Endometrium (tissue), 2 donors: ENCODE data around the gene TMOD2.

Experiments used
- FAIRE-seq: peaks from 2 replicates; lab custom pipeline; 2012; peaks lifted over from hg19 to GRCh38; lab: Jason Lieb, UNC
- donor health status: control.
- donor health status: control.

TMOD2 gene

DNA sequence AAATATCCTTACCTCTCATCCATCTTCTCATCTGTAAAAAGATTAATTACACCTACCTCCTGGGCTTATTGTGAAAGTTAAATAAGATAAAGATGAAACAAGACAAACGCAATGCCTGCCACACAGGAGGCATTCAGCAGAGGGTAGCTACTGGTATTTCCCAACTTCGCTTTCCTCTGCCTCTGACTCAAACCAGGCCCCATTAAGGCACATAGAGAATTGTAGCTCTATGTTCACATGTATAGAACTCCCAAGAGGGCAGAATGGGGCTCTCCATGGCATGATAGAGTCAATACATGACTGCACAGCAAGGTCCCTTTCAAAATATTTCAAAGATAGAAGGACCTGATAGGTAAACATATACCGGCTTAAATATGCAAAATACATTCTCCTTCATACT, 15.3 kb upstream of the TMOD2 start:
- FAIRE-seq: no peak

DNA sequence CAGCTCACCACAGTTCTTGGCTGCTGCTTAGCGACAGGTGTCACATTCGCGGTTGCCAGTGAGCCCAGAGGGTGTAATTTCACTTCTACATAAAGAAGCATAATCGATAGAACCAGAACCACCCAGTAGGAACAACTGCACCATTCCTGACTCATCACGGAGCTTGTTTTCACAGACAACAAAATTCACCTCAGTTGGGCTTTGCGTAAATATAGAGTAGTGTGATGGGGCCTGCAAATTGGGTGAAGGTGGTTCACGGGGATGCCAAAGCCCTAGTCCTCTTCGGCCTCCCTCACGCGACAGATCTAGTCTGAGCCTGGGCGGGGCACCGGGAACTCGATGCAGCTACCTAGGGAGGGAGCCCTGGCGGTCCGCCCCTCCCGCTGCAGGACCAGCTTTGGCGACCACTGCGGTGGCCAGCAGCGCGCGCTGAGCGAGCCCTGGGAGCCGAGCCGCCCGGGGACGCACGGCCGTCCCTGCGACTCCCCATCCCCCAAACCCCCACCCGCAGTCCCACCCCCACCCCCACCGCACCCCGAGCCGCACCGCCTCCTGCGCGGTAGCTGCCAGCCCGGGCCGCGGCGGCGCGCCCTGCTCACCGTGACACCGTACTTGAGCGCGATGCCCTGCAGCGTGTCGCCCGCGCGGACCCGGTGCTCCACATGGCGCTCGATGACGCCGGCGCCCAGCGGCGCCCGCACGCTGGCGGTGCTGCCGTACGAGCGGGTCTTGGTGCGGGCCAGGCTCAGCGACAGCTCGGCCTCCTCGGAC, 14.5 kb upstream of the TMOD2 start:
- FAIRE-seq: no peak

DNA sequence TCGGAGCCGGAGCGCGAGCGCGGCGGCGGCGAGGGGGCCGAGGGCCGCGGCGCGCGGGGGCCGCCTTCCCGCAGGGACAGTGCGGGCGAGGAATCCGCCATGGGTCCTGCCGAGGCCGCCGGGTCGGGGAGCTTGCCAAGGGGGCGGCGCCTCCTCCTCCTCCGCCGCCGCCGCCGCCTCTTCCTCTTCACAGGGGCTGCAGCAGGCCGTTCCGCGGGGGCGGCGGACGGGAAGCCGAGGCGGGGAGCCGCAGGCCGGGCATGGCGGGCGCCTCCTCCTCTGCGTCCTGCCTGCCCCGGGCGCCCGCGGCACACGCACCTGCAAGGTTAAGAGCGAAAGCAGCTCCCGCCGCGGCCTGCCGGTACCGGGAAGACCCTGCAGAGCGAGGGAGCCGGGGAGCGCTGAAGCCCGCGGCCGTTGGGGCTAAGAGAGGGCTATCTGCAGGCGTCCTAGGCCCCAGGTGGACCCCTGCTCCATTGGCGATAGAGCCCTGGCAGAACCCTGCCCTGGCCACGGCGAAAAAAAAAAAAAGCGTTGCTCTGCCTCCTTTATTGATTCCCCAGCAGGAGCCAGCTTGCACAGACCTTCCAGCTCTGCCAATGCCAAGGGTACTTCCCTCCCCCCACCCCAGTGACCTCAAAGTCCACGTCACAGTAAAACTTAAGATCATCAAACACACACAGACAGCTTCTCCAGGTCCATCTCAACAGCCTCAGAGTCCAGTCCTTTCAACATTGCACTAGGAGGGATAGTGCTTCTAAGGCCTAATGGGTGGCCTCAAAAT, 13.7 kb upstream of the TMOD2 start, which contains the start of gene LYSMD2:
Gene LYSMD2, minus strand, starts transcription at position 134 of the 784 bp plus-strand sequence. Its CDS starts 33 bp downstream, at position 101.
- FAIRE-seq: no peak

DNA sequence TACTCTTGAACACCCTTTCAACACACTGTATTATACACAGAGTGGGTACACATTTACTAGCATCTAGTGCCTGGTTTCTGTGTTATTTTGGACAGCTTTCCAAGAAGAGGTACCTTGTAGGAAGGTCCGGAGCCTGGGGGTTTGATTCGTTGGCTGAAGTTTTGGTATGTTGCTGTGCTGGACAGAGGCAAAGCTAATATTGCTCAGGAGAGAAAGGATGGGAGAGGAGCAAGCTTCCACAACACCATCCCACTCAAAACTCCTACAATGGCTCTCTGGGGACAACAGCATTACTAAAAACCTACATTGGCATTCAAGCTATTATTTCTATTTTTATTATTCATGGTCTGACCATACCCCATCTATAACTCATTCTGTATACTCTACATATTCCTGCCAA, 12.8 kb upstream of the TMOD2 start:
- no peak for FAIRE-seq

DNA sequence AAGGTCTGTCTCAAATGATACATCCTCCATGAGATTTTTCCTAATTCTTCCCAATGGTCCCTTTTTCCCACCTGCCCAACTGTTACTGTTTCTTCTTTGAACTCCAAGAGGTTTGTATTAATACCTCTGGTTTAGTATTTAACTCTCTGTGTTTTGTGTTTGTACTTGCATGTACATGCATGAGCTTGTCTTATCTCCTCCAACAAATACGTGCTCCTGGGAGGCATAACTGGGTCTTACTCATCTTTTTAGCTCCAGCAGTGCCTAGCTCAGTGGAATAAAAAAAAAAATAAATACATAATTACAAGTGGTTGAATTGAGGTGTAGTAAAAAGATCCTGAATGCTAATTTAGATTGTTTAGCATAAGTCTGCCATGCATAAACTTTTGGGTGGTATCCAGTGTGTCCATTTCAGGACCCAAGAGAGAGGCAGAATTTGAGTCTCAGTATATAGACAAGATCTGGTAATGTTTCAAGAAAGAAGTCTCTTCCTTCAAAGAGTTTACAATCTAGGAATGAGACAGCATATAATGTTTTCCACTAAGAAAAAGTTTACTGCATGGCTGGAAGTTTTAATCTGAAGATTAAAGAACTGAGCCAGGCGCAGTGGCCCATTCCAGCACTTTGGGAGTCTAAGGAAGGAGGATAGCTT, 12.2 kb upstream of the TMOD2 start:
- no peak for FAIRE-seq

DNA sequence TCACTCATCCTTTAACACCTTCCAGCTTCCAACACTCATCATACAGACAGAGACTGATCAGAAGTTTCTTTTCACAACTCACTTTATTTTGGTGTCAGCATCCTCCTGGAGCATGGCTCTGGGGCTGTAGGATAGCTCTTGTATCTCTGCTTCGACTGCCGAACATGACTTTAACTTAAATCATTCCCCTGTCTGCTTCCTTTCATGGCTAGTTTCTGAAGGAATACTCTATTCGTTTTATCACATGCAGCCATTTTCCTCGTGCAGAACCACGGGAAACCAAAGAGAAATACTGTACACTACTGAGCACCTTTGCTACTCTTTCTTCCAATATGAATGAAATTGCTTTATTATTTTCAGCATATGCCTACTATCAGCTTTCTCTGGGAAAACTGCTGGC, 2.1 kb upstream of the TMOD2 start:
- FAIRE-seq: no peak

DNA sequence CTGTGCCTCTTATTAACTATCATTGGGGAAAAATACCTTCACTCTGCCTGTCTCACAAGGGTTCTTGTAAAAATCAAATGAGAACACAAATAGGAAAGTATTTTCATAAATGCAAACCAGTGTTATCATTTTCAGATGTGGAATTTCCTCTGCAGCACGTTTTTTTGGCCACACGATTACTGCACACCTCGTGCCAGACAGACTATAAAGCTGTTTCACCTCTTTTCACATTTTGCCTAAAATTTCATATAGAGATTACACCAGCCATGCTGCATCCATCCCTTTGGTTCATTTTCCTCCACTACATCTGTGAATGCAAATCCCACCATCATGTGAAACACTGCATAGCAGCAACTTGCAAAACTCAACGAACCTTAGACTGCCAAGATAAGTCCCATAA, 1.2 kb upstream of the TMOD2 start:
- FAIRE-seq: no peak

DNA sequence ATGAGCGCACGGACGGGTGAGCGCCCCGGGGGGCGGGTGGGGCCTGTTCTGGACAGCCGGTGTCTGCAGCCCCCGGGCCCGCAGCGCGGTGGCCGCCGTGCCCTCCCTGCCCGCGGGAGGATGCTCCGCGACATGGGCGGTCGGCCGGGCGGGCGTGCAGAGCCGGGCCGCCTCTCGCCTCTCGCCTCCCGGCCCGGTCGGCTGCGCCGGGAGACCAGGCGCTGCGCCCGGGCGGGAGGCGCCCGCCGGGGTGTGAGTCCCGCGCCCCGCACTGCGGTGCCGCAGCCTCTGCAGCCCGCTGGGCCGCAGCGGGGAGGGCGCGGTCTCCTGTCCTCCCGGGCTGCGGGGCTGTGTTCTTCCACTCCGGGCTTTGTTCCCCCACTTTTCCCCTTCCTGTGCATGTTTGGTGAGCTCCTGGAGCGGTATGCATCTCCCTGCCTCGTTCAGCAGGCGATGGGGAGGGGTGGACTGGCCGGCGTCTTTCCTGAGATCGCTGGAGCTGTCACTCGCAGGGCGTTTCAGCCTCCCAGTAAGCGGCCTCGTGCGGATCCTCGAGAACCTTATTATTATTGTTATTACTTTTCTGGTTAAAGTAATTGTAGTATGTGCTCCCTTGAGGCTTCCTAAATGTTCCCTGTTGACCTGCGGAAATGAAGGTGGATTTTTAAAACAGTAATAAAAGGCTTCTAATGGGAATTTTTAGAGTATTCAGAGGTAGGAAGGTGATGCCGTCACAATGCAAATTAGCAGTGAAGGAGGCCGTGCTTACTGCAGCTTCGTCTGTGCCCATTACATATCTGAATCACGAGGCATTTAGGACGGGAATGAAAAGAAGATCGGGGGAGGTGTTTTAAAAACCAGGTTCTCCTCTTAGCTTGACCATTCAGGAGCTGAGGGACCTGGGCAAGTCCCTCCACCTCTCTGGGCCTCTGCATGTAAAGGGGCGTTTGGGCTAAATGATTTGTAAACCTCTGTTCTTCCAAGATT, 593 bp downstream of the TMOD2 start:
- FAIRE-seq: no peak

DNA sequence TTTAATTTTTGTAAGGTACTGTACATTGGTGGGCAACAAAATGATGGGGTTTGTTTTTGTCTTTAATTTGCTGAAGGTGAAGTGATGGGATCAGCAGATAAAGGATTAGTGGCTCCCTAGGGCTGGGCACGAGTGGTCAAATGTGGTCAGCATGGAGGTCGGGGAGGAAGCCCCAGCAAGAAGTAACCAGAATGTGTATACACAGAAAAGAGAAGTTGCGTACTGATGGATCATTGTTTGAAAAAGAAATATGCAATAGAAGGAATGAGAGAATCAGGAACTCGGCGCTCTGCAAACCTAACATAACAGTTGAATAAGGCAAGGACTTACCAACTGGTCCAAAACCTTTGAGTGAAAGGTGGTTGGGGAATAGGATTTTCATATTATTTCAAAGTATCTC, 1.5 kb downstream of the TMOD2 start:
- FAIRE-seq: no peak

DNA sequence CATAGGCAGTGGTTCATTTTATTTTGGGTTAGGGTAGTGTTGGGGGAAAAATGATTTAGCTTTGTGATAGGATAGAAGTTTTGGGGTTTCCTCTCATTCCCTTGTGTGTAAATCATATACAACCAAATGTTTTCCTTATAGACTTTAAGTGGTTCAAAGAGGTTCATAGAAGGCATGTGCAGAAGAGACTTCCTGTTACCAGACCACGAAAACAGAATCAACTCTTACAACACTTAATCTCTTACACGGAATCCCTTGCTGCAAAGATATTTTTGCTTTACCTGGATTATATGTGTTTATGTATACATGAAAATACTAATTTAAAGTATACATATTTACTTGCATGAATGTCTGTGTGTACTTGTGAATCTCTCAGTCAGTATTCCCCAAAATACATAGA, 2.9 kb downstream of the TMOD2 start:
- no peak for FAIRE-seq

DNA sequence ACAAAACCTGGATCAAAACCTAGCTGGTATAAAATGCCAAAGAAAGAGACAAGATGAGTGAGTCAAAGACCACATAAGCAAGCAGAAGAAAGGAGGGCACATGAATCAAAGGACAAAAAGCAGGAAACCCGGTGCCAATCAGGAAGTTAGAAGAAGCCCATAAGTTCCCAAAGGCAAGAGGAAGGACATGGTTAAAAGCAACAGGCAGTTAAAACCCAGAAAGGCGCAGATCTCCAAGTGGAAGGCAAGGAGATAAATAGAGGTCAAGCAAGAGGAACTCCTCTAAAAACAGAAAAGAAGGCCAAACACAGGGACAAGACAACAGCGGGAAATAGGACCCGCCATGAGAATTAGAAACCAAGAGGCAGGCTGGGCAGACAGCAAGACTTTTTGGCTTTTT, 4.4 kb downstream of the TMOD2 start:
- no peak for FAIRE-seq

DNA sequence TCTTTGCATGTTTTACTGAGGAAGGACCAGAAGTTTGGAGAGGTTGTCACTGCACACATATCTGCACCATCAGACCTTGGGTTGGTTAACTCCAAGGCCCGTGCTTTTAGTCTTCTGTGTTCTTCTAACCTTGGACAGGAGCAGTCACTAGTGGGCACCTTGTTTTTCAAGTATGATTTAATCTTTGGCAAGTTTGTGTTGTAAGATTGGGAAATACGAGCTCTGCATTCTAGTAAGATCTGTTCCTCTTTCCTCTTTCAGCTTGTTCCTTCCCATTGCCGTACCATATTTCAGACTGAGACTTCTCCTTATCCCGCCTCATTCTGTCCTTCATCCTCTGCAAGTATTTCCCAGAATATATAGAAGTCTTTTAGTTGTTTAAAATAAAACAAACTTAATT, 5.1 kb downstream of the TMOD2 start:
- no peak for FAIRE-seq

DNA sequence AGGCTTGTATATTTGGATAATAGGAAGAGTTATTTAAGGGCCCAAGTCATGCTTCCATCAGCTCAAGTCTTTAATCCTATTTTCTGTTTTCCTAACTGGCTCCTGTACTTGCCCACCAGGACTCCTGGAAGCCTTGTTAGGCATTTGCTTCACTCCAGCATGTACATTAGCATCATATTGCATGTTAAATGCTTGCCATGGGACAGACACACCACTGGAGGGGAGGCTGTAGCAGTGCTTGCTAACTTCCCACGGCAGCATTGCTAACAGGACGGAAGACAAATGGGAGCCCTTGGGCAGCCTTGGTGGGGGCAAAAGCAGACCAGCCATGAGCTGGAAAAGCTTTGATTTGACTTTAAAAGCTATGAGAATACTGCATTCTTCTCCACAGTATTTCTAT, 6.1 kb downstream of the TMOD2 start:
- FAIRE-seq: no peak

DNA sequence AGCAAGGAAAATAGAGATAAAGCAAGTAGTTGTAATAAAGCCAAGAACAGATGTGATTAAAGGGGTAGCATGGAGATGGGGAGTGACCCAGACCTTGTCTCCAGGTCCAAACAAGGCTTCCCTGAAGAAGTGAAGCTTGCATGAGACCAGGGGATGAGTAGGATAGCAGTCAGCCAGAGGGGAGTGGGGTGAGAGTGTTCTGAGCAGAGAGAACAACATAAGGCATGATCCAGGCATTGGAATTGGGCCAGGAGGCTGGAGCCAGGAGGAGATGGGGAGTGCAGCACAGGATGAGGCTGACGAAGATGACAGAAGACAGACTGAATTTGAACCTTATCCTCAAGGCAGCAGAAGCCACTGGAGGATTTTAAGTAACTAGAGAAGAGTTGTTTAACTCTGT, 7.2 kb downstream of the TMOD2 start:
- FAIRE-seq: no peak

DNA sequence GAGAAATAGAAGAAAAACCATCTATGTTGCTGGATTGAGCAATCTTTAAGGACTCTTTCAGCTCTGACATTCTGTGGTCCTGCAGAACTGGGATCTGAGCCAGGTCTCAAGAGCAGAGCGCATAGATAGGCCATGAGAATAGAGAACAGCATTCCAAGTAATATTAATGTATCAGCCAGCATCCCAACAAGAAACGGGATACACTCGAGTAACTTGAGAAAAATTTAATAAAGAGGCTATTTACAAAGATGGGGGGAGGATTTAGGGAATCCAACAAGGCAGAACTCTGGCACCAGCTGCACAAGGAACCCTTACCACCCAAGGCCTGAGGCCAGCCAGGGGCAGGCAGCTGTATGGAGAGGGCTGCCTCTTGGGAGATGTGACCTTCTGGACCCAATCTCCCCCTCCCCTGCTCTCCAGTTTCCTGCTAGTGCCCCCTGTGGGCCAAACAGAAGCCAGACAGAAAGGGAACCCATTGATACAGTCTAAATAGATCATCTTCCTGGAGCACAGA, 8.2 kb downstream of the TMOD2 start:
- FAIRE-seq: no peak

DNA sequence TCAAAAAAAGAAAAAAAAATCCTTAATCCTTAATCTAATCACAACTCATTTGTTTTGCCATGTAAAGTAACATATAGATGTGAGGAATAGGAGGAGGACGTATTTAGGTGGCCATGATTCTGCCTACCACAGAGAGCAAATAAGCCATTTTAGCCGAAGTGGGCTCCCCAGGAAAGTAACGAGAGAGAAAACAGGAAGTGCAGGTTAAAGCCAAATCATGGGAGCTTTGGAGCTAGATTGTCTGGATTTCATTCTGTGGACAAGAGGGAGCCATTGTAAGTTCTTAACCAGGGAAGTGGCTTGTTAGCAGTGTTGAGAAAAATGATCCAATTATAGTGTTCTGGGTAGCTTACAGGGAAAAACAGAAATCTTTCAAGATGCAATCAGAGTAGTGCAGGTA, 9.4 kb downstream of the TMOD2 start:
- FAIRE-seq: no peak

DNA sequence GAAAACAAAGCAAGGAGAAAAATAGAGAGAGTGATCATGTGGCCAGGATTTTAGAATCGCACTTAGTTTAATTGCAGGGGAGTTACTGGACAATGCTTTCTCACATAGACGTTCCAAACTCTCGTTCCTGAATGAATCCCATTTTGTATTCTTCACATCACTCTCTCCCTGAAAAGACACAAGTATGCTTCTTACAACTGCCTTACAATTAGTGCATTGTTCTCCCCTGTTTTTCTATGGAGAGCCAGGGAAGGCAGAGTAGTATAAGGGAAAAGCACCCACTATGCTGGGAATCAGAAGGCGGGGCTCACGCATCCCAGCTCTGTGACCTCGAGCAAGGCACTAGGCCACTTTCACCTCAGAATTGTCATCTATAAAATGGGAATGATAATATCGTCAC, 14.4 kb downstream of the TMOD2 start:
- no peak for FAIRE-seq

DNA sequence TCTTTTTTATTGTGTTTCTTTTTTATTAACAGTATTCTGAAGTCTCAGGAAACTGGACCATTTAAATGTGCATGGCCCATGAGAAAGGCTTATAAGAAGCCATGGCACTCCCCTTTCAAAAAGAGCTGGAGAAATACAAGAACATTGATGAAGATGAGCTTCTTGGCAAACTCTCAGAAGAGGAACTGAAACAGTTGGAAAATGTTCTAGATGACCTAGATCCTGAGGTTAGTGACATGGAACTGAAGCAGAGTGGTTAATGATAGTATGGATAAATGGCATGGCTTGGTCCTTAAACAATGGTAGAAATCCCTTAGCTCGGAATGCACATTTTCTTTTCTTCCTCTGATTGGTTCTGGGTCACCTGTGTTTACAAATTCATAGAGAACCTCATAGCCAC, 14.9 kb downstream of the TMOD2 start:
- FAIRE-seq: no peak

DNA sequence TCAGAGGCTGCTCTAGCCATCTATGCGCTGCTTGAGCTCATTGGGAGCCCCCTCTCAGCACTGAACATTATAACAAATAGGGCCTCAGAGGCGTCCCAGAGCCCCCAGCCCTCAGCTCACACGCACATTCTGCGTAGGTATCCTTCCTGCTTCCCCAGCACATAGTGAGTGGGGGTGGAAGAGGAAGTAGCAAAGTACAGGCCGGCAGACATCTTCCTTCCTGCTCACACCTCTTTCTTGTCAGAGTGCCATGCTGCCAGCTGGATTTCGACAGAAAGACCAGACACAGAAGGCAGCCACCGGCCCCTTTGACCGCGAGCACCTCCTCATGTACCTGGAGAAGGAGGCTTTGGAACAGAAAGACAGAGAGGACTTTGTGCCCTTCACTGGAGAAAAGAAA, 16.6 kb downstream of the TMOD2 start:
- no peak for FAIRE-seq

DNA sequence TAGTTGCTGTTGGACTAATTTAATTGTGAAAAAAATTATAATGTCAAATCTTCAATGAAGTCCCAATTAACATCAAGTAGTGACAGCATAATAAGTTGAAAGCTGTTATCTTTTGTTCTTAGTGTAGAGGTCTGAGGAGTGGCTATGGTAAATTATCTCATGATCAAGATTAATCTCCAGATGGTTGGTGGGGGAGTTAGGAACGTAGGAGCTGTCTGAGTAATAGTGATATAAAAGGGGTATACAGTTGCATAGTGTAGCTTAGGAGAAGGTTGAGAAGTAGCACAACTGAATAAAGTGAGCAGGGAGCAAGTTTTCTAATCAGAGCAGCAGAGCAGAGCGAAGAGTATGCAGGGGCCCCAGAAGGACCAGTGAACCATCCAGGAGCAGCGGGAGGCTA, 19.5 kb downstream of the TMOD2 start:
- no peak for FAIRE-seq

DNA sequence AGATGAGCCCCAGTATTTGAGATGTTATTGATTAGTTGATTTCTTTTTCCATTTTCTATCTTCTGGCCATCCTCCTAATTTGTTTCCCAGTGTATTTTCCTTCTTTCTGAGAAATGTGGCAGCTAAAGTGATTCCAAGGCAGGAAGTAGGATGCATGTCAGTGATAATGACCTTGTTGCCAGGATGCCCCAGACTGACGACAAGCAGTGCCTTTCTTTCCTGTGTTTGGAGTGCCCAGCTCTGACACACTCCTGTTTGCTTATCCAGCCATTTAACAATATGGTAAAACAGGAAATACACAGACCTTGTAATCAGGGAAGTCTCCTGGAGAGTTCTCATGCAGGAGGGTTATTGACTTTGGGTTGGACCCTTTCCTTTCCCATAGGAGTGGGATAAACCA, 20.4 kb downstream of the TMOD2 start:
- no peak for FAIRE-seq

DNA sequence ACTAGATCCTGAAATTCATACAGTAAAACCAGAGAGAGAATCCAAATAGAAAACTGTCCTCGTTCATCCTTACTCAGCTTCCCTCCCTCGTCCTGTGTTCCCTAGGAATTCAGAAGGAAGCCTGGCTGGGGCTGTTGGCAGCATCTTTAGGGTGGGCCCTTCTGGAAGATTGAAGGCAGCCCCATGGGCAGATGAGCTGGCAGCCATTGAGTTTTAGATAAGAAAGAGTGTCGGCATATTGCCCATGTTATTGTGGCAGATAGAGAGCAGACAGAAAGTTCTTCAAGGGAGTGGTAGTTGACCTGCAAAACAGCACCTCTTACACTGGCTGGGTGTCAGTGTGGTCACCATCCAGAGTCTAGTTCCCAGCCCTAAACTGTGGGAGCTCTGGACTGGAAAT, 23.5 kb downstream of the TMOD2 start:
- FAIRE-seq: no peak
